ENCODE data around the gene GSE1.

Gene GSE1

DNA sequence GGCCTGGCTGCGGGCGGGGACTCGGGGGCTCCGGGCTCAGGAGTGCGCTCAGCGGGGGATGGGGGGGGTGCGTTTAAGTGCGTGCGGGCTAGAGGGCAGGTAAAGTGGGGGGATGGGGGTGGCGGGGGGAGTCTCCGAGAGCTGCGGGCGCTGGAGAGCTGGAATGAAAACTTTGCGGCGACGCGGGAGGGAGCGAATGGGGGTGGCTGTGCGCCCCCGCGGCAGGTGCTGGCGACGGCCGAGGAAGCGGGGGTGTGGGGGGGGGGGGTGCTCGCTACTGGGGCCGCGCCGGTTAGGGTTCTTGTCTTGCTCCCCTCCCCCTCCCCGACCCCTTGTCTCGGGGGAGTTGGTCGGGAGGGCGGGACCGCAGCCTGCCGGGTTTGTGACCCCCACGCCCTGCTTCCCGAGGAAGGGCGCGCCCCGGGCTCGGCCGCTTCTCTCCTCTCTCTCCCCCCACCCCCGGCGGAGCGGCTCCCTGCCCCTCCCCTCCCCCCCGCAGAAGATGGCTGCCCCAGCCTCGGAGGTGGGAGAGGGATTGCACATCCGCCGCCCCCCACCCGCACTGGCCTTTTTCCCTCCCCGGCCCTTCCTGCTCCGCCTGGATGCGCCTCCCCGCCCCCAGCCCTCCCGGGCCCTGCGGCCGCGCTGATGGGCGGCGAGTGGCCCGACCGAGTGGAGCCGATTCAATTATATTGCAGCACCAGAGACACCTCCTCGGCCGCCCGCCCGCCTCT, 649 bp downstream of the GSE1 start:
- in situ Hi-C loops (cut with MboI; ENCODE audit: low pct_unique_long_range_greater_than_20kb, low sequenced_read_pairs), result no loop called here
- peak; percentile 68 for DNase-seq

GRCh38 chr16:85614338-85615013, 1.4 kb downstream of the GSE1 start:
- DNase-seq, result peak; percentile 21

DNA sequence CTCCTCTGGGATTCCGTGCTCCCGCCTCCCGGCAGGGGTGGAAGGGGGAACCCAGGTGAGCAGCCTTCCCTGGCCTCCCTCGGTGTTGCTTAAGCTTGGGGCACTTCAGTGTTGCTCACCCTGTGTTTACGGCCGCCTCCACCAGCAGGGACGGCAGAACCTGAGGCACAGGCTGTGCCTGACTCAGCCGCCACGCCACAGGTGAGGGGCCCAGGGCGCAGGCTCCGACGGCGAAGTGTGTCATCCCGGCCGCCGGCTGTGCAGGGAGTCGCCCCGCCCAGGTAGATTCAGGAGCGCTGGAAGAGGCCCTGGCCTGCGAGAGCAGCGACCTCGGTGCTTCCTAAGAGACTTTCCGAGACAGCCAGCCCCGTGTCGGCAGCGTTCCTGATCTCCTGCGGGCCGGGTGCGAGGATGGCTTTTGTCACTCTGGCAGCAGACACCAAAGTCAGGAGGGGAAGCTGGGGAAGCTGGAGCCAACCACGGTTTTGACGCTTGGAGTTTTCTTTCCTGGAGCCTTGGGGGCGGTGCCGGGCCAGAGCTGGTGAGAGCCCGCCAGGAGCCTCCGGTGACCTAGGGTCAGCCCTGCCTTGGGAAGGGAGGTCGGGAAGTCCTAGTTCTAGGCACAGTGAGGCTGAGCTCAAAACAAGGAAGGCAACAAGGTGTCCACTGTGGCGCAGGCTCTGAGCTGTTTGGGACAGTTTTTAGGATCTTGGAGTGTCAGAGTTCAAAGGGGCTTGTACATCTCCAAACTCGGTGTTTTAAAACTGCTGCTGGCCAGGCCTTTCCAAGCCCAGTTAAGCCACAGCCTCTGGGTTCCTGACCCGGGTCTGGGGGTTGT, 2.1 kb downstream of the GSE1 start:
- in situ Hi-C loops (cut with MboI; ENCODE audit: low pct_unique_long_range_greater_than_20kb, low sequenced_read_pairs), result no loop called here
- peak; percentile 70 for DNase-seq

More at GRCh38 chr16:85614338-85615013, 1.4 kb downstream of the GSE1 start:
- in situ Hi-C loops (cut with MboI; ENCODE audit: low pct_unique_long_range_greater_than_20kb, low sequenced_read_pairs), result no loop called here

DNA sequence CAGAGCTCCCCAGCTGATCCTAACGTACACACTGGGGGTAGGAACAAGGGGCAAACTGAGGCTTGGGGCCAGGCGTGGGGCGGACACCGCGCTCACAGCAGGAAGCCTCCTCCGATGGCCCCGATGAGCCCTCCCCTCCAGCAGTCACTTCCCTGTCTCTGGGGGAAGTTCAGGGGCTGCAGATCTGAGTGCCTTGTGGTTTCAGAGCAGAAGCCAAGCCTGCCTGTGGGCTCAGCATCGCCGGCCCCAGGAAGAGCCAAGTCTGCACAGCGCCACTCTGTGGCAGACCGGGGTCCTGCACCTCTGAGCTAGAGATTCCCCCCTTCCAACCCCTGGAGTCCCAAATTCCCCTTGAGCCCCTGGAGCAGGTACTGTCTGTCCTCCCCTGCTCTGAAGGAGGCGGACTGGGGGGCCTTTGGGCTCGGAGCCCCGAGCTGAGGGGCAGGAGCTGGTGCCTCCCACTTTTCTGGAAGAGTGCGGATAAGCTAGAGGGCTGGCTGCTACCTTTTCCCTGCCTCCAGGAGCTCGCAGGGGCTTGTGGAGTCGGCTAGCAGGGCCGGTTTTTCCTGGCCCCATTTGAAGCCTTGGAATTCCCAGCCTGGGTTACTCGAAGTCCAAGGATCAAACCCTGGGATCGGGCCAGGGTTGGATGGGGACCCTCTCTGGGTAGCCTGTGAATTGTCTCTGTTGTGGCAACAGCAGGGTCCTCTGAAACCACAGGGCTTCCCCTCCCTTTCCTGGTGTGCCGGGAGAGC, 2.9 kb downstream of the GSE1 start:
- DNase-seq, result peak; percentile 97
- in situ Hi-C loops (cut with MboI; ENCODE audit: low pct_unique_long_range_greater_than_20kb, low sequenced_read_pairs), result no loop called here

DNA sequence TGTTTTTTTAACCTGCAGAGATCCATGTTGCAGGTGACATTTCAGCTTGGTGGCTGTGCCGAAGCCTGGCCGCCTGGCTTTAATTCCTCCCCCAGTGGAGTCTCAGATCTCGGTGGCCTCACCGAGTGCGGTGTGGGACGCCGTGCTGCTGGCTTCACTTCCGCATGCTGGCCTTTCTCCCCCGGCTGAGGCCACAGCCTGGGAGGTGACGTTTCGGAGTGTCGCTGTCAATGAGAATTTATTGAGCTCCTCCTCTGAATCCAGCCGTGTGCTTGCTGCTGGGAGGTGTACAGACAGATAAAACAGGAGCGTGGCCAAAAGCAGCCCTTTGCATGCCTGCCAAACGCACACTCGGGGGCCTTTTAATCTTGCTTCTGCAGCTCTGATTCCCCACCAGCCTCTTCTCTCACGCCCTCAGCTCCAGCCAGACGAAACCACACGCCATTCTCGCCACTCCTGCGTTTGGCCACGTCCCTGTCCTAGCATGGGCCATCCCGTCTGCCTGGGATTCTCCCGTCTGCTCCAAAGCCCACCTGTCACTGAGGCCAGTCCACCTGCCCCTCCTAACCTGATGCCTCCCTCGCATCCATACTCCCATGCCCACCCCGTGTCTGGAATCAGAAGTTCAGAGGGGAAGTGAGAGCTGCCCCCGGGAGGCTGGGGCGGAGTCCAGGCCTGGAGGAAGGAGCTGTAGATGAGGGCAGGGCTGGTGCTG, 3.6 kb downstream of the GSE1 start:
- in situ Hi-C loops (cut with MboI; ENCODE audit: low pct_unique_long_range_greater_than_20kb, low sequenced_read_pairs), result no loop called here
- DNase-seq, result peak; percentile 89

GRCh38 chr16:85617948-85618347, 4.8 kb downstream of the GSE1 start:
- no peak for DNase-seq
- in situ Hi-C loops (cut with MboI; ENCODE audit: low pct_unique_long_range_greater_than_20kb, low sequenced_read_pairs), result no loop called here

DNA sequence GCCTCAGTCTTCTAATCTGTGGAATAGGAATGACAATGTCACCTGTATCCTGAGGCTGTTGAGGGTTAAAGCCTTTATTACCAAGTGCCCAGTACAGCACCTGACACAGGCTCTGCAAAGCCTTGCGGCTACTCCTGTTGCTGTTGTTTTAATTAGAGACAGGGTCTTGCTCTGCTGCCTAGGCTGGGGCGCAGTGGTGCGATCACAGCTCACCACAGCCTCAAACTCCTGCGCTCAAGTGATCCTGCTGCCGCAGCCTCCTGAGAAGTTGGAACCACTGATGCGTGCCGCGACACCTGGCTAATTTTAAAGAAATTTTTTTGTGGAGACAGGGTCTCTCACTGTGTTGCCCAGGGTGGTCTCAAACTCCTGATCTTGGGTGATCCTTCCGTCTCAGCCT, 5.4 kb downstream of the GSE1 start:
- in situ Hi-C loops (cut with MboI; ENCODE audit: low pct_unique_long_range_greater_than_20kb, low sequenced_read_pairs), result no loop called here
- no peak for DNase-seq

- in situ Hi-C loops (cut with MboI; ENCODE audit: low pct_unique_long_range_greater_than_20kb, low sequenced_read_pairs), result no loop called here
- no peak for DNase-seq
These were observed 6.2 kb downstream of the GSE1 start for GRCh38 chr16:85619101-85619891.

DNA sequence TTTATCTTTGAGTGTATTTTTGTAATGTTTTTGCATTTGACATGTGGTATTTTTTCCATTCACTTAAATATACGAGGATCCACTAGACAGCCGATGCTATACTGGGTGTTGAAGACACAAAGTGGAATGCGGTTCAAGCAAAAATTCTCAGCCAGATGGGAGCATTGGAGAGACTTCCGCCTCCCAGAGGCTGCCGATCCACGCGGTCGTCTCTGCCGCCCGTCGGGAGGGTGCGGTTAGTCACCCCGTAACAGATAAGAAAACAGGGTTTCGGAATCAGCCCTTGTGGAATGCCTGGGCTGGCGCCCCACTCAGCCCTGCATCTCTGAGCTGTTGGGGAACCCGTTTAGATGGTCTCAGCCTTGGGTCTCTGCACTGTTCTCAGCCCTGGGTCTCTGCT, 7.3 kb downstream of the GSE1 start:
- no peak for DNase-seq
- in situ Hi-C loops (cut with MboI; ENCODE audit: low pct_unique_long_range_greater_than_20kb, low sequenced_read_pairs), result no loop called here

DNA sequence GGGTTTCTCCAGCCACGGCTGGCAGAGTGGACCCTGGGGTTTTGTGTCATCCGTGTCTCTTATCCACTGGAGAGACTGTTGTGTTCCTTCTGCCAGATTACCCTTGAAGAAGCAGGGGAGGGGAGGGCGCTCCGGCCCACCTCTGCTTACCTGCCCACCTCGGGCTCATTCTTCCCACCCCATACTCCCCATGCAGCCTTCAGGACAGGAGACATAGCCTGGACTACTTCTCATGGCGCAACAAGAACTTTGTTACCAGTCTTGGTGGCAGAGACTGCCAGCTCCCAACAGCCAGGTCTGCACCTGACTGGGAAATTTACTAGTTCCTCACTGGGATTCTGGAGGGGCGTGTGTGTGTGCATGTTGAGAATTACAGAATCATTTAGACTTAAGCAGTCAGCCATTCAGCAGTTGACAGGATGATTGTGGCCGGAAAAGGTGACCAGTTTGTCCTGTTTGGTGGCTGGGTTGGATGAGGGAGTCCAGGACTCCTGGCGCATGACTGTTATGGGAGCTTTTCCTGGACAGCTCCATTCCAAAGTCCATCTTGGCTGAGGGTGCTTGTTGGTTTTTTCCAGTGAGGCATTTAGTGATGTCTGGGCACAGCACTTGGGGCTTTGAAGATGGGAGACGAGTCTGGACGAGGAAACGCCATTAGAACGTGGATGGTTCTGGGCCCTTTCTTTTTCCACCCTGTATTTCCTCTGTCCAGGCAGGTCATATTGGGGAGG, 8.7 kb downstream of the GSE1 start:
- in situ Hi-C loops (cut with MboI; ENCODE audit: low pct_unique_long_range_greater_than_20kb, low sequenced_read_pairs), result no loop called here
- no peak for DNase-seq

DNA sequence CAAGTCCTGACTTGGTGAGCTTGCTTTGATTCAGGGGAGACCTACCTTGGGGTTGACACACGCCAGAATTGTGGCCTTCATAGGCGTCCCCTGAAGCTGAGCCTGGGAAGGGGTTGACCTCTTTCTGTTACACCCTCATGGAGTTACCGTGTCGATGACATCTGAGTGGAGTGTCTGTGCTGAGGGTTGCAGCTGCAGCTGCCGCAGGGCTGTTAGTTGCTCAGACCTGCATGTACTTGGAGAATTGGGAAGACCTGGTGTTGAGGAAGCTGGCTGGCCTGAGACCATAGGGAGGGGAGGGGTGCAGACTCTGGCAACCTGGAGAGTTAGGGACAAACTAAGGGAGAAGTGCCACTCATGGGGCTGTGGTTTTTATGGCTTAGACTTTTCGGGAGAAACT, 9.6 kb downstream of the GSE1 start:
- in situ Hi-C loops (cut with MboI; ENCODE audit: low pct_unique_long_range_greater_than_20kb, low sequenced_read_pairs), result no loop called here

GRCh38 chr16:85623250-85623649, 10.1 kb downstream of the GSE1 start:
- in situ Hi-C loops (cut with MboI; ENCODE audit: low pct_unique_long_range_greater_than_20kb, low sequenced_read_pairs), result no loop called here
- DNase-seq, result no peak

More for the DNA sequence above, 9.6 kb downstream of the GSE1 start:
- no peak for DNase-seq

DNA sequence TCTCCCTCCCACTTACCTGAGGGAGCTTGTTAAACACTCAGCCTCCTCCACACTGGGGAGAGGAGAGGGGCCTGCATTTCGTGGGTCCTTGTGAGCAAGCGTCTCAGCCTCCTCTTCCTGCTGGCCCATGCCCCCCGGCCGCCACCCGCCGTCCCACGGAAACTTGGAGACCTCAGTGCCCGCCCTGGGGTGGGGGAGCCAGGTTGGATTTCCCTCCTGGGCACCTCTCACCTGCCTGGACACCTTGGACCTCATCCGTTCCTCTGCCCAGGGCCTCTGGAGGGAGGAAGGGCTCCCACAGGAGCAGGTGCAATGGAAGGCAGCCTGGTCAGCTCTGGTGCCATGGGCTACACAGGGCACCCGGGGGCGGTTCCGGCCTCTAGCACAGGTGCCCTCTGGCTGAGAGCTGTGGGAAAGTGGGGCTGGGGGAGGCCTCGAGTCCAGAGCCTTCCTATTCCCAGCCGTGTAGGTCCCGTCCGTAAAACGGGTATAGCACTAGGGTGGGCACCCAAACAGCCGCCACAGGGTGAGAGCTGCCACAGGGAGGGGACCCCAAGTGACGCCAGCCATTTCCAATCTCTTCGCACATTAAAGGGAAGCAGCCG, 11.0 kb downstream of the GSE1 start:
- in situ Hi-C loops (cut with MboI; ENCODE audit: low pct_unique_long_range_greater_than_20kb, low sequenced_read_pairs), result no loop called here
- DNase-seq, result no peak

DNA sequence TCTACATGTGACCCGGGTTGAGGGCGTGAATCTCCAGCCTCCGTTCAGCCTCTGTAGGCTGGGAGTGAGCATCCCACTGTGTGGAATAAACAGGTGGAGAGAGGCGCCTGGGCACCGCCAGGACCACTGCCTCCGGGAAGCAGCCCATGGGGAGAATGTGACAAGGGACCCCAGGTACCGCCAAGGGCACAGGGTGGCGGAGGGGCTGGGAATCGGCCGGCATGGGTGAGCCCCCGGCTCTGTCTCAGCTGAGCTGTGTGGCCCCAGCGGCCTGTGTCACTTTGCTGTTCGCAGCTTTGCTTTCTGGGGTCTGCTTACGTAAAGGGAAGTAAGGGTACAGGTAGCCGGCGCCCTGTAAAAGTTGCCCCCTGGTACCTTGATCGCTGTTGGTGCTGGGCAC, 11.5 kb downstream of the GSE1 start:
- DNase-seq, result no peak
- in situ Hi-C loops (cut with MboI; ENCODE audit: low pct_unique_long_range_greater_than_20kb, low sequenced_read_pairs), result no loop called here

GRCh38 chr16:85625053-85625452, 11.9 kb downstream of the GSE1 start:
- no peak for DNase-seq
- in situ Hi-C loops (cut with MboI; ENCODE audit: low pct_unique_long_range_greater_than_20kb, low sequenced_read_pairs), result no loop called here

DNA sequence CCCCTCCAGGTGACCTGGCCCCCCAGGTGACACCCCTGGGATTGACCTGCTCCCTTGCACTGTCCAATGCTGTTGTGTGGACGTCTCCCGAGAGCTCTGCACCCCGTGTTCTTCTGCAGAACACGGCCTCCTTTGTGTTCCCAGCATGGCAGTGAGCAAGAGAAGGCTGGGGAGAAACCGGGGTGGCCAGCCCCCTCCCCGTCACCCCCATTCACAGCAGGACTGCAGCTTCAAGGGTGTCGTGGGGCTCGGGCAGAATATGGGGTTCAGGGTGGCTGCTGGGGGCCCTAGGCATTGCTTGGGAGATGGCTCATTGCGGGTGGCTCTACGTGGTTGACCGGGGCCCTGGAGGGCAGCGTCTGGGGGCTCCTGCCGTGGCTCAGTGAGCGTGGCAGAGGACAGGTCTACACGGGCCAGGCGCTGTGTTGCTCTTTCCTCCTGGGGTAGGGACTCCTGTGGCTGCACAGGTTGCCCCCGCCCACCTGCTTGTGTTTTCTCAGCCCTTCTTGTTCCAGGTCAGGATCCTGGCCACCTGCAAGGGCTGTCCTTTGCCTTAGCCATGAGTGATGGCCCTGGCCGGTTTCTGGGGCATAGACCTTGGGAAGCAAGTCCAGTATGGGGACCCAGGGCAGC, 12.5 kb downstream of the GSE1 start:
- in situ Hi-C loops (cut with MboI; ENCODE audit: low pct_unique_long_range_greater_than_20kb, low sequenced_read_pairs), result no loop called here

More for the DNA sequence above, 12.5 kb downstream of the GSE1 start:
- DNase-seq, result no peak
